Fibroblast of lung (primary cell): Measurements from ENCODE around the gene INPP4A. TPM values are rescaled to one million over a fixed set of nuclear protein-coding genes. Genes with fewer than 3 reads are reported as not detected.
A peak's percentile ranks its signal among the peaks of the same experiment; 100 is the strongest.

Source experiments
- DNase-seq, 2 donors: peaks; one replicate each; pipeline versions ENCODE4 v3.0.0 to v3.0.0-alpha.2; 2010; ENCODE audit warnings: low read depth in 2 of 2
- H2AFZ ChIP-seq: 2 replicates; pipeline ENCODE4 v1.5.1; 2012; ENCODE audit warnings: low read length, control low read depth, inconsistent platforms
- H3K27ac ChIP-seq: 2 replicates; pipeline ENCODE4 v1.5.1; 2011; ENCODE audit warnings: low read length, control low read depth; ENCODE audit not compliant: insufficient read depth
- H3K27me3 ChIP-seq: 2 replicates; pipeline ENCODE4 v1.5.1; 2011; ENCODE audit warnings: mild to moderate bottlenecking, low read length; ENCODE audit not compliant: control insufficient read depth, insufficient read depth
- H3K36me3 ChIP-seq: 2 replicates; pipeline ENCODE4 v1.5.1; 2011; ENCODE audit warnings: low read length; ENCODE audit not compliant: control insufficient read depth, insufficient read depth
- H3K4me1 ChIP-seq: 2 replicates; pipeline ENCODE4 v1.5.1; 2011; ENCODE audit warnings: low read length; ENCODE audit not compliant: control insufficient read depth, insufficient read depth; ENCODE audit errors: extremely low read depth
- H3K4me2 ChIP-seq: 2 replicates; pipeline ENCODE4 v1.5.1; 2011; ENCODE audit warnings: low read length, control low read depth; ENCODE audit not compliant: insufficient read depth; ENCODE audit errors: extremely low read depth
- H3K4me3 ChIP-seq, 4 experiments: fragments of 200-600 bp in 1 of 4; sonication (generic) in 1 of 4; replicated peaks in 1 of 4; 2 replicates each; pipeline ENCODE4 v1.5.1; 2011 to 2016; ENCODE audit warnings: low read length in 4 of 4, low read depth in 3 of 4, mild to moderate bottlenecking in 3 of 4, control low read depth in 2 of 4, inconsistent platforms in 1 of 4, mixed read lengths in 1 of 4; ENCODE audit not compliant: insufficient read depth in 1 of 4; ENCODE audit errors: control extremely low read depth in 1 of 4
- H3K79me2 ChIP-seq: 2 replicates; pipeline ENCODE4 v1.5.1; 2012; ENCODE audit warnings: mild to moderate bottlenecking, low read length, inconsistent platforms; ENCODE audit not compliant: control insufficient read depth, insufficient read depth
- H3K9ac ChIP-seq: 2 replicates; pipeline ENCODE4 v1.5.1; 2011; ENCODE audit warnings: mild to moderate bottlenecking, low read length, control low read depth; ENCODE audit not compliant: insufficient read depth
- H3K9me3 ChIP-seq: 2 replicates; pipeline ENCODE4 v1.5.1; 2012; ENCODE audit warnings: low read depth, low read length; ENCODE audit not compliant: control insufficient read depth, insufficient read depth
- H4K20me1 ChIP-seq: 2 replicates; pipeline ENCODE4 v1.5.1; 2011; ENCODE audit warnings: low read length; ENCODE audit not compliant: control insufficient read depth, insufficient read depth; ENCODE audit errors: extremely low read depth
- EZH2 ChIP-seq: IDR thresholded peaks from 2 replicates; pipeline ENCODE4 v1.5.1; 2012; ENCODE audit warnings: low read length, control low read depth, mild to moderate bottlenecking; ENCODE audit errors: missing control alignments
- polyA plus RNA-seq, 2 donors: library from polyadenylated mRNA; depleted of rRNA in 1 of 2; stranded (reverse) in 1 of 2; unstranded in 1 of 2; fragments of >200 nt; gene quantifications; 2 replicates each; pipeline ENCODE4 v1.2.1, GENCODE V29; 2011 to 2012; ENCODE audit warnings: missing spikeins in 1 of 2
- total RNA-seq: library from RNA; depleted of rRNA; stranded (reverse); fragments of >200 nt; gene quantifications from 2 replicates; pipeline ENCODE4 v1.2.1, GENCODE V29; 2014
- TF ChIP-seq, protein P1 (sequence below), 2 donors: IDR thresholded peaks in 1 of 2; conservative IDR thresholded peaks in 1 of 2; 1 replicate in 1 of 2; 2 replicates in 1 of 2; pipeline ENCODE4 v1.5.1; 2011 to 2012; ENCODE audit warnings: low read length in 2 of 2, control low read depth in 1 of 2, inconsistent platforms in 1 of 2, low read depth in 1 of 2, mild to moderate bottlenecking in 1 of 2

INPP4A gene
- total and polyA plus RNA-seq, 2 donors (not counting 1 experiment from before 2014, with no cell fraction given) = 10.2 to 26.1 TPM

DNA sequence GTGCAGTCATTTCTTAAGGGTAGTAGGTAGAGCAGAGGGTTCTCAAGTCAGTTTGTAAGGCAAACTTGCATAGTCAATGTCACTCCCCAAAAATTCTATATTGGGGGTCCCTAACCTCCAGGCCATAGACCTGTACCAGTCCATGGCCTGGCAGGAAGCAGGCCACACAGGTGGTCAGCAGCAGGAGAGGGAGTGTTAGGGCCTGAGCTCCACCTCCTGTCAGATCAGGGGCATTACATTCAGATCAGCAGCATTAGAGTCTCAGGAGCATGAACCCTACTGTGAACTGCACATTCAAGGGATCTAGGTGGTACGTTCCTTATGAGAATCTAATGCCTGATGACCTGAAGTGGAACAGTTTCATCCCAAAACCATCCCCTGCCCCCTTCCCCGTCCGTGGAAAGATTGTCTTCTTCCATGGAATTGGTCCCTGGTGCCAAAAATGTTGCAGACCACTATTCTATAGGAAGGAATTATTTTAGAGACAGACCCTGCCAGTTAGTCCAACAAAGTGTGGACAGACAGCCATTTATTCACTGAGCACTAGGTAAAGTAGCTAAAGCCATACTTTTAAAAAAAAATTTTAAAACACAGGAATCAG is 157.0 kb downstream of the INPP4A start:
- Histone ChIP-seq H3K27me3 (no peaks in the 10 kb centered on the region), H4K20me1 (no peaks in the 10 kb centered on the region), H3K4me1 (no peaks in the 10 kb centered on the region), H3K9ac (no peak overlapping the region), H3K4me3 (no peak overlapping the region), H3K27ac (no peak overlapping the region), H3K4me2 (no peak overlapping the region), H3K9me3 (no peaks in the 10 kb centered on the region), H3K79me2 (peaks cover 7% of the 10 kb centered on the region), H3K36me3 (peaks cover 2% of the 10 kb centered on the region), H2AFZ (no peak overlapping the region)
- DNase-seq = peak; percentile 41 to 42
- TF ChIP-seq, protein P1, sequence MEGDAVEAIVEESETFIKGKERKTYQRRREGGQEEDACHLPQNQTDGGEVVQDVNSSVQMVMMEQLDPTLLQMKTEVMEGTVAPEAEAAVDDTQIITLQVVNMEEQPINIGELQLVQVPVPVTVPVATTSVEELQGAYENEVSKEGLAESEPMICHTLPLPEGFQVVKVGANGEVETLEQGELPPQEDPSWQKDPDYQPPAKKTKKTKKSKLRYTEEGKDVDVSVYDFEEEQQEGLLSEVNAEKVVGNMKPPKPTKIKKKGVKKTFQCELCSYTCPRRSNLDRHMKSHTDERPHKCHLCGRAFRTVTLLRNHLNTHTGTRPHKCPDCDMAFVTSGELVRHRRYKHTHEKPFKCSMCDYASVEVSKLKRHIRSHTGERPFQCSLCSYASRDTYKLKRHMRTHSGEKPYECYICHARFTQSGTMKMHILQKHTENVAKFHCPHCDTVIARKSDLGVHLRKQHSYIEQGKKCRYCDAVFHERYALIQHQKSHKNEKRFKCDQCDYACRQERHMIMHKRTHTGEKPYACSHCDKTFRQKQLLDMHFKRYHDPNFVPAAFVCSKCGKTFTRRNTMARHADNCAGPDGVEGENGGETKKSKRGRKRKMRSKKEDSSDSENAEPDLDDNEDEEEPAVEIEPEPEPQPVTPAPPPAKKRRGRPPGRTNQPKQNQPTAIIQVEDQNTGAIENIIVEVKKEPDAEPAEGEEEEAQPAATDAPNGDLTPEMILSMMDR (conservative IDR thresholded peaks at IDR 0.05 in 1 of 2, IDR thresholded peaks at IDR 0.05 in 1 of 2; ENCODE audit: low read depth in 1 of 2, low read length in 2 of 2) = peak; percentile 64 to 69
- TF ChIP-seq EZH2 = no peak

DNA sequence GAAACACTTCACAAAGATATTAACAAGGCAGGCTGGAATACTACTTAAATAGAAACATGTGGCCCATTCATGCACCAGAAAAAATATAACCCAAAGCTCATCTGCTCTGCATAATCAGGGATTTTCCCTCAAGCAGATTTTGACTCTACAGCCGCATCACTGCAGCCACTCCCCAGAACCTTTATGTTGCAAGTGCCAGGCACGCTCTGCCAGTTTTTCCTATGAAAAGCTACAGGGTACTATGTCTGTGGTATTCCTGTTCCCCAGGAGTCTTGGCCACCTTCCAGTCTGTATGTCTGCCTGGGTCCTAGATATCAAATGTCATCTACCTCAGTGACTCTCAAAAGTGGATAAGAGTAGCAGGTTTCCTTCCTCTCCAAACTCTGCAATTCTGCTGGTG is 159.9 kb downstream of the INPP4A start:
- no peak overlapping the region for H3K27ac ChIP-seq
- H3K4me3 ChIP-seq = no peak overlapping the region
- H3K4me1 ChIP-seq = peaks cover 7% of the 10 kb centered on the region
- no peak overlapping the region for H3K4me2 ChIP-seq
- H3K9me3 ChIP-seq = no peaks in the 10 kb centered on the region
- DNase-seq = no peak
- no peaks in the 10 kb centered on the region for H4K20me1 ChIP-seq
- TF ChIP-seq EZH2 = no peak
- TF ChIP-seq, protein P1 (conservative IDR thresholded peaks at IDR 0.05 in 1 of 2, IDR thresholded peaks at IDR 0.05 in 1 of 2; ENCODE audit: low read depth in 1 of 2, low read length in 2 of 2) = no peak
- no peak overlapping the region for H3K9ac ChIP-seq
- peaks cover 26% of the 10 kb centered on the region for H3K79me2 ChIP-seq
- H2AFZ ChIP-seq = no peak overlapping the region
- peaks cover 2% of the 10 kb centered on the region for H3K36me3 ChIP-seq
- H3K27me3 ChIP-seq = no peaks in the 10 kb centered on the region

DNA sequence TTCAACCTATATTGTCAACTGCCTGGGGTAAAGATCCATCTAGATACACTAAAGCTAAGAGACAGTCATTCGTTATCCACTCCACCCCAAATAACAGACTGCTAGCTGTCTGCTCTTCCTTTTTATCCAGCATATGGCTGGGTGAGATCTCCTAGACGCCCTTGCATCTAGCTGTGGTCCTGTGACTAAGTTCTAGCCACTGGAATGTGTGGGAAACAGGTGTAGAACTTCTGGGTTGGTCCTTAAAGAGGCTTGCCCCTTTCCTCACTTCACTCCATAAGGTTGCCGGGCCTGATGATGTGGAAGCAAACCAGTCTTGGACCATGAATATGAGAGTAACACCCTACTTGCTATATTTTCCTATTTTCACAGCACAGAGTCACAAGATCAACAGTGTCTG is 160.4 kb downstream of the INPP4A start:
- Histone ChIP-seq H3K4me2 (no peak overlapping the region), H3K79me2 (peaks cover 31% of the 10 kb centered on the region), H3K27ac (no peak overlapping the region), H3K4me1 (peaks cover 10% of the 10 kb centered on the region), H3K27me3 (no peaks in the 10 kb centered on the region), H3K9ac (no peak overlapping the region), H3K9me3 (no peaks in the 10 kb centered on the region), H3K4me3 (no peak overlapping the region), H2AFZ (no peak overlapping the region), H4K20me1 (no peaks in the 10 kb centered on the region), H3K36me3 (peaks cover 2% of the 10 kb centered on the region)
- TF ChIP-seq EZH2 = no peak
- TF ChIP-seq, protein P1 (conservative IDR thresholded peaks at IDR 0.05 in 1 of 2, IDR thresholded peaks at IDR 0.05 in 1 of 2; ENCODE audit: low read depth in 1 of 2, low read length in 2 of 2) = no peak
- no peak for DNase-seq
